ENCODE data around the gene SEL1L2.
"Not testable (repeated sequence)": the region's sequence is repeated elsewhere in the genome, so short reads cannot be mapped to it uniquely, and the experiment has no call there.

Gene SEL1L2

GRCh38 chr20:13990465-13990864 is at the start of gene SEL1L2:
SEL1L2 (minus strand) TSS chr20:13990614; CDS start chr20:13990534, 80 bp downstream.
- DNase-seq = peak; percentile 59

GRCh38 chr20:14036567-14036966 is 46.2 kb upstream of the SEL1L2 start:
- DNase-seq = no peak

GRCh38 chr20:14033310-14033709 is 42.9 kb upstream of the SEL1L2 start:
- DNase-seq = no peak

GRCh38 chr20:14030991-14031390 is 40.6 kb upstream of the SEL1L2 start:
- DNase-seq = no peak

GRCh38 chr20:14012671-14013070 is 22.3 kb upstream of the SEL1L2 start:
- no peak for DNase-seq

GRCh38 chr20:14009208-14009607 is 18.8 kb upstream of the SEL1L2 start:
- no peak for DNase-seq

- DNase-seq = no peak
These were observed 15.6 kb upstream of the SEL1L2 start for GRCh38 chr20:14005996-14006395.

GRCh38 chr20:14000917-14001316 is 10.5 kb upstream of the SEL1L2 start:
- DNase-seq = no peak

GRCh38 chr20:13996265-13996664 is 5.9 kb upstream of the SEL1L2 start:
- DNase-seq = peak; percentile 65

- DNase-seq = peak; percentile 78
These were observed 5.4 kb upstream of the SEL1L2 start for GRCh38 chr20:13995841-13996240.

GRCh38 chr20:13995086-13995665 is 4.8 kb upstream of the SEL1L2 start, which contains the start of gene MACROD2:
MACROD2 (plus strand) TSS chr20:13995516.
- DNase-seq = peak; percentile 98

GRCh38 chr20:13991955-13992354 is 1.5 kb upstream of the SEL1L2 start:
- not testable (repeated sequence) for DNase-seq

- DNase-seq = no peak
These were observed 897 bp upstream of the SEL1L2 start for GRCh38 chr20:13991311-13991710.

GRCh38 chr20:13984211-13984610 is 6.2 kb downstream of the SEL1L2 start:
- DNase-seq = no peak

GRCh38 chr20:13960525-13960924 is 29.9 kb downstream of the SEL1L2 start:
- no peak for DNase-seq

- no peak for DNase-seq
These were observed 30.3 kb downstream of the SEL1L2 start for GRCh38 chr20:13960119-13960518.

GRCh38 chr20:13953227-13953626 is 37.2 kb downstream of the SEL1L2 start:
- no peak for DNase-seq

- DNase-seq = no peak
These were observed 42.7 kb downstream of the SEL1L2 start for GRCh38 chr20:13947719-13948118.

GRCh38 chr20:13941031-13941430 is 49.4 kb downstream of the SEL1L2 start:
- DNase-seq = no peak

GRCh38 chr20:13936781-13937576 is 53.4 kb downstream of the SEL1L2 start:
- no peak for DNase-seq

- DNase-seq = peak; percentile 11
These were observed 55.2 kb downstream of the SEL1L2 start for GRCh38 chr20:13934992-13935894.

- DNase-seq = no peak
These were observed 60.1 kb downstream of the SEL1L2 start for GRCh38 chr20:13930281-13930680.

- DNase-seq = no peak
These were observed 60.6 kb downstream of the SEL1L2 start for GRCh38 chr20:13929836-13930235.

Measured in eye (tissue), 1 donor.